HepG2 (cell line): Measurements from ENCODE around the gene ZC3H18. TPM values are rescaled to one million over a fixed set of nuclear protein-coding genes. Genes with fewer than 3 reads are reported as not detected.

ENCODE experiments used
- ATAC-seq: fragments of 200-7000 bp; cut with Tn5 transposase; 3 replicates; pipeline ENCODE4 v1.9.1; 2020; ENCODE audit warnings: mild to moderate bottlenecking, moderate library complexity
- BruUV-seq: library from RNA; stranded (reverse); fragments of 400-500 nt; replicated peaks from 2 replicates; lab custom pipeline; 2021; lab: Mats Ljungman, UMichigan
- CTCF ChIA-PET: fragments of 300-600 bp; formaldehyde crosslinking; extraction: SDS; loops from one replicate; lab custom pipeline; 2021; ENCODE audit warnings: low total read pairs, inconsistent platforms, low intra/inter-chr PET ratio; lab: Yijun Ruan, JAX
- POLR2A ChIA-PET: fragments of 350-600 bp; sonication (Branson Sonifier 250); formaldehyde crosslinking; loops from one replicate; lab custom pipeline; 2020; ENCODE audit warnings: antibody characterized with exemption, inconsistent platforms; lab: Yijun Ruan, JAX
- DNase-seq: peaks from one replicate; pipeline ENCODE4 v3.0.0-alpha.2; 2015; ENCODE audit warnings: low spot score
- FAIRE-seq: peaks from 3 replicates; lab custom pipeline; 2011; peaks lifted over from hg19 to GRCh38; lab: Jason Lieb, UNC
- H2AFZ ChIP-seq: one replicate; pipeline ENCODE4 v1.6.1; 2011; ENCODE audit warnings: low read length, inconsistent platforms
- H3K27ac ChIP-seq: fragments of 300-600 bp; 3 replicates; pipeline ENCODE4 v1.8.0; 2011; ENCODE audit warnings: mixed run types, mild to moderate bottlenecking, mixed read lengths, low read length, inconsistent platforms; ENCODE audit not compliant: insufficient read depth; ENCODE audit errors: extremely low read length
- H3K27me3 ChIP-seq, 2 experiments: fragments of 200-600 bp in 1 of 2; 2 replicates in 1 of 2; 3 replicates in 1 of 2; pipeline versions ENCODE4 v1.6.0 to v1.8.0; 2011; ENCODE audit warnings: low read length in 2 of 2, mild to moderate bottlenecking in 2 of 2, moderate library complexity in 2 of 2, inconsistent platforms in 1 of 2; ENCODE audit not compliant: insufficient read depth in 2 of 2, control insufficient read depth in 1 of 2
- H3K36me3 ChIP-seq, 2 experiments: fragments of 200-600 bp in 1 of 2; replicated peaks in 1 of 2; 2 replicates in 1 of 2; 3 replicates in 1 of 2; pipeline versions ENCODE4 v1.5.1 to v1.8.0; 2011; ENCODE audit warnings: low read length in 2 of 2, inconsistent platforms in 1 of 2; ENCODE audit not compliant: insufficient read depth in 2 of 2, control insufficient read depth in 1 of 2
- H3K4me1 ChIP-seq: 2 replicates; pipeline ENCODE4 v1.5.1; 2012; ENCODE audit warnings: low read length, inconsistent platforms; ENCODE audit not compliant: insufficient read depth
- H3K4me2 ChIP-seq: 2 replicates; pipeline ENCODE4 v1.6.0; 2011; ENCODE audit warnings: low read depth, low read length, inconsistent platforms
- H3K4me3 ChIP-seq, 3 experiments: fragments of 200-600 bp in 1 of 3; sonication (generic), shearing (Covaris generic) in 1 of 3; replicated peaks in 1 of 3; 2 replicates each; pipeline ENCODE4 v1.5.1; 2011 to 2016; ENCODE audit warnings: low read length in 3 of 3, inconsistent platforms in 2 of 3, low read depth in 2 of 3, mild to moderate bottlenecking in 2 of 3, control low read depth in 1 of 3, mixed read lengths in 1 of 3; ENCODE audit not compliant: insufficient read depth in 1 of 3
- H3K79me2 ChIP-seq: one replicate; pipeline ENCODE4 v1.6.1; 2011; ENCODE audit warnings: low read length, inconsistent platforms; ENCODE audit not compliant: insufficient read depth
- H3K9ac ChIP-seq: 2 replicates; pipeline ENCODE4 v1.6.0; 2011; ENCODE audit warnings: mild to moderate bottlenecking, low read depth, low read length, inconsistent platforms; ENCODE audit not compliant: insufficient read depth
- H3K9me3 ChIP-seq: 2 replicates; pipeline ENCODE4 v1.5.1; 2012; ENCODE audit warnings: mild to moderate bottlenecking, low read length
- H4K20me1 ChIP-seq: 2 replicates; pipeline ENCODE4 v1.6.0; 2011; ENCODE audit warnings: inconsistent platforms, mild to moderate bottlenecking, low read length, moderate library complexity; ENCODE audit not compliant: insufficient read depth
- ARNT2 ChIP-seq: sonication (generic); formaldehyde crosslinking; IDR thresholded peaks from 2 replicates; pipeline ENCODE4 v1.8.0; 2022; ENCODE audit warnings: mild to moderate bottlenecking, low read depth, missing genetic modification reagents, moderate library complexity
- CBX2 ChIP-seq, 2 experiments: fragments of 200-600 bp in 1 of 2; sonication (generic); formaldehyde crosslinking in 1 of 2; IDR thresholded peaks; 2 replicates each; pipeline versions ENCODE4 v1.7.0 to v1.8.1; 2018 to 2022; ENCODE audit warnings: low read depth in 2 of 2, low read length in 1 of 2, mild to moderate bottlenecking in 1 of 2, missing genetic modification reagents in 1 of 2
- HES4 ChIP-seq: sonication (generic); formaldehyde crosslinking; IDR thresholded peaks from 2 replicates; pipeline ENCODE4 v1.9.0; 2021; ENCODE audit warnings: mild to moderate bottlenecking, missing genetic modification reagents, borderline replicate concordance
- RAD51 ChIP-seq: fragments of 450-650 bp; IDR thresholded peaks from 2 replicates; pipeline ENCODE4 v1.6.1; 2016; ENCODE audit warnings: borderline replicate concordance
- SPEN ChIP-seq: sonication (generic); formaldehyde crosslinking; IDR thresholded peaks from 2 replicates; pipeline ENCODE4 v1.5.1; 2020; ENCODE audit warnings: low read depth, mild to moderate bottlenecking, missing genetic modification reagents
- STAG1 ChIP-seq: sonication (generic); formaldehyde crosslinking; IDR thresholded peaks from 2 replicates; pipeline ENCODE4 v1.4.0; 2020; ENCODE audit warnings: missing genetic modification reagents
- THYN1 ChIP-seq: sonication (generic); formaldehyde crosslinking; IDR thresholded peaks from 2 replicates; pipeline ENCODE4 v1.8.1; 2023; ENCODE audit warnings: low read depth, mild to moderate bottlenecking, moderate library complexity, missing genetic modification reagents, borderline replicate concordance
- ZFP36L1 ChIP-seq: sonication (generic); formaldehyde crosslinking; IDR thresholded peaks from 2 replicates; pipeline ENCODE4 v1.8.0; 2022; ENCODE audit warnings: mild to moderate bottlenecking, missing genetic modification reagents, moderate library complexity
- ZNF18 ChIP-seq: sonication (generic); formaldehyde crosslinking; IDR thresholded peaks from 2 replicates; pipeline ENCODE4 v1.8.0; 2022; ENCODE audit warnings: mild to moderate bottlenecking, missing genetic modification reagents; ENCODE audit not compliant: insufficient replicate concordance
- ZNF296 ChIP-seq: sonication (generic); formaldehyde crosslinking; conservative IDR thresholded peaks from 2 replicates; pipeline ENCODE4 v1.5.0; 2020; ENCODE audit warnings: mild to moderate bottlenecking, missing genetic modification reagents
- ZNF3 ChIP-seq: IDR thresholded peaks from 2 replicates; pipeline ENCODE4 v1.7.0; 2017; ENCODE audit warnings: inconsistent platforms
- ZNF562 ChIP-seq: sonication (generic); formaldehyde crosslinking; IDR thresholded peaks from 2 replicates; pipeline ENCODE4 v1.8.0; 2022; ENCODE audit warnings: missing genetic modification reagents, borderline replicate concordance
- WGBS: methylation state at CpG from one replicate; pipeline ENCODE4 v1.1.6; 2017; ENCODE audit warnings: low lambda C conversion rate; 5-methylcytosine and 5-hydroxymethylcytosine counted together
- in situ Hi-C: cut with HindIII; loops from 2 replicates; pipeline ENCODE4 v1.10.0; 2017; ENCODE audit warnings: low pct_unique_long_range_greater_than_20kb; ENCODE audit not compliant: extremely low pct_ligation_motif_present
- intact Hi-C: fragments of 100-400 bp; cut with micrococcal nuclease; formaldehyde crosslinking; loops from one replicate; pipeline ENCODE4 v1.10.0; 2022; ENCODE audit not compliant: unreplicated experiment
- polyA plus RNA-seq, 8 experiments: library from polyadenylated mRNA; depleted of rRNA in 3 of 8; stranded (reverse) in 7 of 8; unstranded in 1 of 8; fragments of >200 nt; fragmentation: Illumina TruSeq in 4 of 8; extraction: Trizol in 4 of 8; gene quantifications; 2 replicates each; pipeline versions ENCODE4 v1.2.1 to v1.2.3, GENCODE V29; 2011 to 2016; ENCODE audit warnings: low read depth in 4 of 8, missing spikeins in 1 of 8, mixed read lengths in 1 of 8; ENCODE audit not compliant: insufficient read depth in 1 of 8
- total RNA-seq, 5 experiments: library from RNA; depleted of rRNA; stranded (reverse); fragments of >200 nt; fragmentation: Illumina TruSeq; extraction: Trizol; gene quantifications; 2 replicates each; pipeline ENCODE4 v1.2.3, GENCODE V29; 2016; ENCODE audit warnings: low read depth in 1 of 5
- TF ChIP-seq, protein P1 (sequence below): sonication (generic); formaldehyde crosslinking; IDR thresholded peaks from 2 replicates; pipeline ENCODE4 v1.4.0; 2020; ENCODE audit warnings: mild to moderate bottlenecking, low read depth, missing genetic modification reagents
- TF ChIP-seq, protein P2 (sequence below): IDR thresholded peaks from 2 replicates; pipeline ENCODE4 v1.6.1; 2016
- TF ChIP-seq, protein P3 (sequence below): fragments of 450-650 bp; IDR thresholded peaks from 2 replicates; pipeline ENCODE4 v1.6.1; 2017
- TF ChIP-seq, protein P4 (sequence below): sonication (generic); formaldehyde crosslinking; IDR thresholded peaks from 2 replicates; pipeline ENCODE4 v1.4.0; 2020; ENCODE audit warnings: missing genetic modification reagents, borderline replicate concordance

Gene ZC3H18
- total and polyA plus RNA-seq, 2 of the 13 experiments (the other 11 are each of a cell fraction or from before 2014, with no cell fraction given): 11.2 to 27.4 TPM

DNA sequence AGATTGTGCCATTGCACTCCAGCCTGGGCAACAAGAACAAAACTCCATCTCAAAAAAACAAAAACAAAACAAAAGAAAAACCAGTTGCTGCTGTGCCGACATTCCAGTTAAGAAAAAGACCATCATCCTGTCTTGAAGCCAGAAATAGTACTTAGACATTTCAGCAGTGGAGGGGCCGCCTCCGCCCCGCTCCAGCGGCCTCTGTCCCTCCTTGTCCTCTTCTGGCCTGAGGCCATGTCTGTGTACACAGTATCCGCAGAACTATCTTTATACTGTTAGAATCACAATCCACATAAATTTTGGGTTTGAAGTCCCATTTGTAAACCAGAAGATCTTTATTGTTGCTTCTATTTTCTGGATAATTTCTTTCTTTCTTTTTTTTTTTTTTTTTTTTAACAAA lies 24.9 kb downstream of the ZC3H18 start:
- H2AFZ ChIP-seq: no peak overlapping the region
- no peaks in the 10 kb centered on the region for H3K27me3 ChIP-seq
- no TSS peak for BruUV-seq
- FAIRE-seq: no peak
- peaks cover 29 to 44% of the 10 kb centered on the region in 2 experiments for H3K36me3 ChIP-seq
- peaks cover 18% of the 10 kb centered on the region for H3K79me2 ChIP-seq
- no peak overlapping the region for H3K9ac ChIP-seq
- no peak for DNase-seq
- intact Hi-C loops (loop anchor here (5.0 kb wide), 1 partner anchor 57 kb away; the partner anchor contains the start of gene CYBA), in situ Hi-C loops (no loop called here)
- no peak overlapping the region for H3K4me3 ChIP-seq
- no peak overlapping the region for H3K27ac ChIP-seq
- ChIA-PET POLR2A (interaction anchor here (0.9 kb wide), 1 partner anchor 25 kb away, joined by 3 read pairs; the partner anchor contains the start of gene ZC3H18), CTCF (no interaction called here)
- H4K20me1 ChIP-seq: peaks cover 3% of the 10 kb centered on the region; the same call in 1 of the 2 replicates
- H3K4me1 ChIP-seq: peaks cover 32% of the 10 kb centered on the region
- ATAC-seq: no peak
- over 99% methylated on average over 6 of the region's 6 CpGs for WGBS
- no peaks in the 10 kb centered on the region for H3K9me3 ChIP-seq
- H3K4me2 ChIP-seq: no peak overlapping the region
- TF ChIP-seq, protein P1, sequence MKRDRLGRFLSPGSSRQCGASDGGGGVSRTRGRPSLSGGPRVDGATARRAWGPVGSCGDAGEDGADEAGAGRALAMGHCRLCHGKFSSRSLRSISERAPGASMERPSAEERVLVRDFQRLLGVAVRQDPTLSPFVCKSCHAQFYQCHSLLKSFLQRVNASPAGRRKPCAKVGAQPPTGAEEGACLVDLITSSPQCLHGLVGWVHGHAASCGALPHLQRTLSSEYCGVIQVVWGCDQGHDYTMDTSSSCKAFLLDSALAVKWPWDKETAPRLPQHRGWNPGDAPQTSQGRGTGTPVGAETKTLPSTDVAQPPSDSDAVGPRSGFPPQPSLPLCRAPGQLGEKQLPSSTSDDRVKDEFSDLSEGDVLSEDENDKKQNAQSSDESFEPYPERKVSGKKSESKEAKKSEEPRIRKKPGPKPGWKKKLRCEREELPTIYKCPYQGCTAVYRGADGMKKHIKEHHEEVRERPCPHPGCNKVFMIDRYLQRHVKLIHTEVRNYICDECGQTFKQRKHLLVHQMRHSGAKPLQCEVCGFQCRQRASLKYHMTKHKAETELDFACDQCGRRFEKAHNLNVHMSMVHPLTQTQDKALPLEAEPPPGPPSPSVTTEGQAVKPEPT (CRISPR knock-in tag): no peak
- TF ChIP-seq ZNF296 (CRISPR knock-in tag) (no peak), RAD51 (no peak), ZNF3 (CRISPR knock-in tag) (no peak), STAG1 (no peak), ZFP36L1 (no peak), ZNF562 (CRISPR knock-in tag) (no peak), THYN1 (CRISPR knock-in tag) (no peak), SPEN (CRISPR knock-in tag) (no peak), CBX2 (IDR thresholded peaks at IDR 0.05; ENCODE audit: low read depth, low read length) (no peak), CBX2 (CRISPR knock-in tag; IDR thresholded peaks at IDR 0.05; ENCODE audit: low read depth) (no peak), ZNF18 (CRISPR knock-in tag) (no peak), HES4 (CRISPR knock-in tag) (no peak), ARNT2 (CRISPR knock-in tag) (no peak)
- TF ChIP-seq, protein P2, sequence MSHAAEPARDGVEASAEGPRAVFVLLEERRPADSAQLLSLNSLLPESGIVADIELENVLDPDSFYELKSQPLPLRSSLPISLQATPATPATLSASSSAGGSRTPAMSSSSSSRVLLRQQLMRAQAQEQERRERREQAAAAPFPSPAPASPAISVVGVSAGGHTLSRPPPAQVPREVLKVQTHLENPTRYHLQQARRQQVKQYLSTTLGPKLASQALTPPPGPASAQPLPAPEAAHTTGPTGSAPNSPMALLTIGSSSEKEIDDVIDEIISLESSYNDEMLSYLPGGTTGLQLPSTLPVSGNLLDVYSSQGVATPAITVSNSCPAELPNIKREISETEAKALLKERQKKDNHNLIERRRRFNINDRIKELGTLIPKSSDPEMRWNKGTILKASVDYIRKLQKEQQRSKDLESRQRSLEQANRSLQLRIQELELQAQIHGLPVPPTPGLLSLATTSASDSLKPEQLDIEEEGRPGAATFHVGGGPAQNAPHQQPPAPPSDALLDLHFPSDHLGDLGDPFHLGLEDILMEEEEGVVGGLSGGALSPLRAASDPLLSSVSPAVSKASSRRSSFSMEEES (CRISPR knock-in tag): no peak
- TF ChIP-seq, protein P3, sequence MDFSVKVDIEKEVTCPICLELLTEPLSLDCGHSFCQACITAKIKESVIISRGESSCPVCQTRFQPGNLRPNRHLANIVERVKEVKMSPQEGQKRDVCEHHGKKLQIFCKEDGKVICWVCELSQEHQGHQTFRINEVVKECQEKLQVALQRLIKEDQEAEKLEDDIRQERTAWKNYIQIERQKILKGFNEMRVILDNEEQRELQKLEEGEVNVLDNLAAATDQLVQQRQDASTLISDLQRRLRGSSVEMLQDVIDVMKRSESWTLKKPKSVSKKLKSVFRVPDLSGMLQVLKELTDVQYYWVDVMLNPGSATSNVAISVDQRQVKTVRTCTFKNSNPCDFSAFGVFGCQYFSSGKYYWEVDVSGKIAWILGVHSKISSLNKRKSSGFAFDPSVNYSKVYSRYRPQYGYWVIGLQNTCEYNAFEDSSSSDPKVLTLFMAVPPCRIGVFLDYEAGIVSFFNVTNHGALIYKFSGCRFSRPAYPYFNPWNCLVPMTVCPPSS: no peak
- TF ChIP-seq, protein P4, sequence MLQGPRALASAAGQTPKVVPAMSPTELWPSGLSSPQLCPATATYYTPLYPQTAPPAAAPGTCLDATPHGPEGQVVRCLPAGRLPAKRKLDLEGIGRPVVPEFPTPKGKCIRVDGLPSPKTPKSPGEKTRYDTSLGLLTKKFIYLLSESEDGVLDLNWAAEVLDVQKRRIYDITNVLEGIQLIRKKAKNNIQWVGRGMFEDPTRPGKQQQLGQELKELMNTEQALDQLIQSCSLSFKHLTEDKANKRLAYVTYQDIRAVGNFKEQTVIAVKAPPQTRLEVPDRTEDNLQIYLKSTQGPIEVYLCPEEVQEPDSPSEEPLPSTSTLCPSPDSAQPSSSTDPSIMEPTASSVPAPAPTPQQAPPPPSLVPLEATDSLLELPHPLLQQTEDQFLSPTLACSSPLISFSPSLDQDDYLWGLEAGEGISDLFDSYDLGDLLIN (CRISPR knock-in tag): no peak
